ENCODE measurements around the gene BLOC1S4.

- TF ChIP-seq CTCF (IDR thresholded peaks at IDR 0.05), result peak in 4 of 6 experiments; percentile 15 to 31 (median 26)
- peak; percentile 83 to 86 for TF ChIP-seq POLR2A (IDR thresholded peaks at IDR 0.05)
Measured at GRCh38 chr4:6716018-6716911, at the start of gene BLOC1S4.
